Gastroesophageal sphincter (tissue), 4 donors: ENCODE results near the gene LIMK2. TPM values are rescaled to one million over a fixed set of nuclear protein-coding genes. Genes with fewer than 3 reads are reported as not detected.

Source experiments
- ATAC-seq: fragments of 150-250 bp; one replicate; pipeline ENCODE4 v1.9.1; 2016; ENCODE audit warnings: mild to moderate bottlenecking, moderate library complexity
- H3K27ac ChIP-seq, 4 donors: fragments of 200-600 bp; sonication (generic) in 3 of 4; 1 replicate in 3 of 4; 2 replicates in 1 of 4; pipeline ENCODE4 v1.5.1; 2016 to 2019
- H3K27me3 ChIP-seq: fragments of 200-600 bp; sonication (generic); one replicate; pipeline ENCODE4 v1.5.1; 2019
- H3K36me3 ChIP-seq, 2 donors: fragments of 200-600 bp; sonication (generic); one replicate each; pipeline ENCODE4 v1.5.1; 2019; ENCODE audit warnings: control low read depth in 1 of 2
- H3K4me1 ChIP-seq, 3 donors: fragments of 200-600 bp; sonication (generic); 1 replicate in 2 of 3; 2 replicates in 1 of 3; pipeline ENCODE4 v1.5.1; 2016 to 2019; ENCODE audit warnings: control low read depth in 2 of 3
- H3K4me3 ChIP-seq, 2 donors: fragments of 200-600 bp; sonication (generic); one replicate each; pipeline ENCODE4 v1.5.1; 2019; ENCODE audit warnings: mild to moderate bottlenecking in 1 of 2, moderate library complexity in 1 of 2
- H3K9me3 ChIP-seq, 3 donors: fragments of 200-600 bp; sonication (generic); one replicate each; pipeline ENCODE4 v1.5.1; 2017 to 2019; ENCODE audit warnings: control low read depth in 2 of 3
- CTCF ChIP-seq, 4 experiments: fragments of 200-600 bp in 2 of 4; fragments of 450-650 bp in 2 of 4; sonication (generic) in 1 of 4; IDR thresholded peaks; one replicate each; pipeline ENCODE4 v1.5.1; 2017 to 2019; ENCODE audit warnings: antibody characterized with exemption in 4 of 4, mild to moderate bottlenecking in 2 of 4, moderate library complexity in 2 of 4
- EP300 ChIP-seq: sonication (generic); formaldehyde crosslinking; IDR thresholded peaks from one replicate; pipeline ENCODE4 v1.6.1; 2017; ENCODE audit warnings: antibody characterized with exemption, mild to moderate bottlenecking
- POLR2A ChIP-seq, 2 donors: fragments of 450-650 bp; IDR thresholded peaks; one replicate each; pipeline ENCODE4 v1.6.1; 2017; ENCODE audit warnings: antibody characterized with exemption in 2 of 2, mild to moderate bottlenecking in 2 of 2, moderate library complexity in 1 of 2
- POLR2AphosphoS5 ChIP-seq: sonication (generic); formaldehyde crosslinking; IDR thresholded peaks from one replicate; pipeline ENCODE4 v1.6.1; 2017; ENCODE audit warnings: antibody characterized with exemption
- WGBS, 2 donors: methylation state at CpG; one replicate each; pipeline ENCODE4 v1.1.5; 2018; ENCODE audit warnings: low coverage in 1 of 2; 5-methylcytosine and 5-hydroxymethylcytosine counted together
- total RNA-seq, 4 donors: library from RNA; depleted of rRNA; stranded (reverse); fragments of >200 nt; gene quantifications; one replicate each; pipeline ENCODE4 v1.1.0, GENCODE V29; 2016

Gene LIMK2
- total RNA-seq, 4 donors from 2014 or later: 13.4 to 19.1 (median 15.9) TPM

- TF ChIP-seq POLR2AphosphoS5 (peak; percentile 47), POLR2A (IDR thresholded peaks at IDR 0.05) (no peak), CTCF (IDR thresholded peaks at IDR 0.05) (no peak)
- Histone ChIP-seq H3K4me1 (peaks cover 6 to 69% (median 25%) of the 10 kb centered on the region in 3 donors), H3K27ac (peak overlapping the region in 3 of 4 donors; percentile 56 to 76 (median 63)), H3K4me3 (no peak overlapping the region), H3K27me3 (no peaks in the 10 kb centered on the region), H3K9me3 (no peaks in the 10 kb centered on the region), H3K36me3 (peaks cover 0 to 9% of the 10 kb centered on the region in 2 donors)
- 17 to 21% methylated on average over 1 of the region's 1 CpG for WGBS, 2 donors
- ATAC-seq: no peak
Observed at GRCh38 chr22:31227186-31227585, 15.1 kb downstream of the LIMK2 start.

- Histone ChIP-seq H3K9me3 (no peaks in the 10 kb centered on the region), H3K27ac (peak overlapping the region in 3 of 4 donors; percentile 72 to 76 (median 74)), H3K4me1 (peaks cover 6 to 70% (median 25%) of the 10 kb centered on the region in 3 donors), H3K36me3 (peaks cover 0 to 9% of the 10 kb centered on the region in 2 donors), H3K4me3 (no peak overlapping the region), H3K27me3 (no peaks in the 10 kb centered on the region)
- ATAC-seq: peak; percentile 51
- TF ChIP-seq CTCF (IDR thresholded peaks at IDR 0.05) (no peak), POLR2A (IDR thresholded peaks at IDR 0.05) (no peak), POLR2AphosphoS5 (no peak), EP300 (no peak)
- 39 to 40% methylated on average over 2 of the region's 3 CpGs for WGBS, 2 donors
Observed at GRCh38 chr22:31229402-31230079, 17.4 kb downstream of the LIMK2 start.

GRCh38 chr22:31230155-31230870, 18.2 kb downstream of the LIMK2 start:
- peak; percentile 81 for ATAC-seq
- peaks cover 6 to 70% (median 25%) of the 10 kb centered on the region in 3 donors for H3K4me1 ChIP-seq
- TF ChIP-seq POLR2AphosphoS5: peak; percentile 73
- no peak for TF ChIP-seq EP300
- H3K27me3 ChIP-seq: no peaks in the 10 kb centered on the region
- no peaks in the 10 kb centered on the region for H3K9me3 ChIP-seq
- peaks cover 0 to 9% of the 10 kb centered on the region in 2 donors for H3K36me3 ChIP-seq
- H3K4me3 ChIP-seq: no peak overlapping the region
- H3K27ac ChIP-seq: peak overlapping the region; percentile 68 to 78 (median 75)
- 50 to 63% methylated on average over 4 to 5 of the region's 6 CpGs for WGBS, 2 donors

- Histone ChIP-seq H3K4me1 (peaks cover 6 to 70% (median 25%) of the 10 kb centered on the region in 3 donors), H3K27me3 (no peaks in the 10 kb centered on the region), H3K9me3 (no peaks in the 10 kb centered on the region), H3K27ac (peak overlapping the region; percentile 68 to 78 (median 75)), H3K4me3 (no peak overlapping the region), H3K36me3 (peaks cover 0 to 5% of the 10 kb centered on the region in 2 donors)
- TF ChIP-seq POLR2AphosphoS5 (no peak), CTCF (IDR thresholded peaks at IDR 0.05) (peak; percentile 31 to 82 (median 78))
- ATAC-seq: peak; percentile 75
- WGBS, 2 donors: 35 to 50% methylated on average over 1 to 3 of the region's 3 CpGs
Observed at GRCh38 chr22:31230871-31231621, 18.9 kb downstream of the LIMK2 start.

GRCh38 chr22:31233001-31233400, 20.9 kb downstream of the LIMK2 start:
- Histone ChIP-seq H3K4me3 (no peak overlapping the region), H3K4me1 (peaks cover 6 to 55% (median 21%) of the 10 kb centered on the region in 3 donors), H3K36me3 (no peaks in the 10 kb centered on the region), H3K27me3 (no peaks in the 10 kb centered on the region), H3K9me3 (no peaks in the 10 kb centered on the region), H3K27ac (peak overlapping the region in 2 of 4 donors; percentile 10 to 76)
- TF ChIP-seq EP300: no peak
- no peak for TF ChIP-seq POLR2AphosphoS5
- no peak for TF ChIP-seq POLR2A (IDR thresholded peaks at IDR 0.05)
- no peak for TF ChIP-seq CTCF (IDR thresholded peaks at IDR 0.05)
- 59 to 77% methylated on average over 3 of the region's 3 CpGs for WGBS, 2 donors
- ATAC-seq: no peak
